HG03520 (cell line): ENCODE data around the gene ALOXE3.
"Not testable (repeated sequence)": the region's sequence is repeated elsewhere in the genome, so short reads cannot be mapped to it uniquely, and the experiment has no call there.

Experiments used
- ATAC-seq: cut with Tn5 transposase; IDR thresholded peaks from one replicate; pipeline ENCODE4 v1.9.1; 2021; ENCODE audit warnings: mild to moderate bottlenecking, moderate library complexity; ENCODE audit not compliant: unreplicated experiment

ALOXE3 gene

DNA sequence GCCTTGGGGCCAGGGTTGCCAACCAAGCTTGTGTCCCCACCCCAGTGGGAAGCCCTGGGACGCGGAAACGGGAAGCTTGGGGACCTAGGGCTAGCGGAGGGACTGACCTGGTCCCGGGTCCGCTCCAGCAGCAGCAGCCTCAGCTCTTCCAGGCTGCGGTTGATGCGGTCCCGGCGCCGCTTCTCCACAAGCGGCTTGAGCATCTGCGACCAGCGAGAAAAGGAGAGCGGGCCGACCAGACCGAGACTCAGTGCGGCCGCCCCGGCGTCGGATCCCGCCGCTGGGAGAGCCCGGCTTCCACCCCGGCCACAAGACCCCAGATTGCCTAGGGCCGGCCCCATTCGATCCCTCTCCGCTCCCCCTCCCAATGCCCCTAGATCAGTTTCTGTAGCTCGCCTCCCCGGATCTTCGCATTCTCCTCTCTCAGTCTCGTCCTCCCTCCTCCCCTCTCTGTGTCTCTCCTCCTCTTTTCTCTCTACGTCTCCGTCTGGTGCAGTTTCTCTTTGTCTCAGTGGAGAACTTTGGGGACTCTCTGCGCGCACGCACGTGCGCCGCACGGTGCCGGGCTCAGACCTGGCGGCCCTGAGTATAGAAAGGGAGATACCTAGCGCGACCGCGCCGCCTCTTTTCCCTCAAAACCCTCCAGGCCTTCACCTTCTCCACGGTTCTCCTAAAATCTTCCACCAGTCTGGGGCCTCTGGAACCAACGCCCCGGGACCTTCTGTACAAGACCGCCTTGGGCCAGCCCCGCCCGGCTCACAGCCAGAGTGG is 4.8 kb upstream of the ALOXE3 start:
- no peak for ATAC-seq

GRCh38 chr17:8122422-8122923 is 4.2 kb upstream of the ALOXE3 start:
- no peak for ATAC-seq

DNA sequence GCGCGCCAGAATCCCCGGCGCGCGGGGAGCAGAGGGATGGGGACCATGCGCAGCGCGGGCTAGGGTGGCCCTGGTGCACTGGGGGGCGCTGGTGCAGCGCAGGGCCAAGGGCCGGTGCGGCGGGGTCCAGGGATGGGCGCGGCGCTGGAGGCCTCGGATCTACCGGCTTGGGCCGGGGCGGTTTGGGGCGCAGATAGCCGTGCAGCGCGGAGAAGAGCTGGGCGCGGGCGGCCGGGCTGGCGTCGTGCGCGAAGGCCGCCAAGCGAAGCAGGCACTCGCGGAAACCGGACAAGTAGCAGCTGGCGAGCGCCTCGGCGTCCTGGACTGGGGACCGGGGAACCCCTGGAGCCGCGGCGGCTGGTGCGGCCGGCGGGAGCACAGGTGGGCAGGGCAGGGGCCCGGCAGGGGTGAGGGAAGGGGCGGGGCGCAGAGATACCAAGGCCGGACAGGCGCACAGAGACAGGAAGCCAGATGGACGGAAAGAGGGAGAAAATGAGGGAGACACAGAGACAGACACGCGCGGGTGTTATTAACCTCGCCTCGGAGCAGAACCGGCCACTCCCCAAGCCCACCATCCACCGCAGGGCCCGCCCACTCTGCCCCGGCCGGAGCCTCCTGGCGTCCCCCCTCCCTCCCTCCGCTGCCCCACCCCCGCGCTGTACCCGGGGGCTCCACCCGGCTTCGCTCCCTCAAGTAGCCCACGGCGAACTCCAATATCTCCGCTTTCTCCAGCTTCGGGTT is 3.5 kb upstream of the ALOXE3 start:
- no peak for ATAC-seq

DNA sequence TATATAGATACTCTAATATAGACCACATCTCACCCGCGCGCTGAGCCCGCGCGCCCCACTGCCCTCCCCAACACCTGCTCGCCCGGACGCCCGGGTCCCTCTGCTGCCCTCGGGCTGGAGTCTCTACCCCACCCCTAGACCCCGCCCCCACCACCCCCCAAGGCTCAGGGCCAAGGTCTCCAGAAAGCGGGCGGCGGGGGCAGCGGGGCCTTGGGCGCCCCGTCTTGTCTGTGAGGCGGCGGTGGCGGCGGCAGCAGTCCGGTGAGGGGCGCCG is 3.0 kb upstream of the ALOXE3 start:
- ATAC-seq, result no peak

GRCh38 chr17:8120520-8121406 is 2.4 kb upstream of the ALOXE3 start:
- ATAC-seq, result no peak

DNA sequence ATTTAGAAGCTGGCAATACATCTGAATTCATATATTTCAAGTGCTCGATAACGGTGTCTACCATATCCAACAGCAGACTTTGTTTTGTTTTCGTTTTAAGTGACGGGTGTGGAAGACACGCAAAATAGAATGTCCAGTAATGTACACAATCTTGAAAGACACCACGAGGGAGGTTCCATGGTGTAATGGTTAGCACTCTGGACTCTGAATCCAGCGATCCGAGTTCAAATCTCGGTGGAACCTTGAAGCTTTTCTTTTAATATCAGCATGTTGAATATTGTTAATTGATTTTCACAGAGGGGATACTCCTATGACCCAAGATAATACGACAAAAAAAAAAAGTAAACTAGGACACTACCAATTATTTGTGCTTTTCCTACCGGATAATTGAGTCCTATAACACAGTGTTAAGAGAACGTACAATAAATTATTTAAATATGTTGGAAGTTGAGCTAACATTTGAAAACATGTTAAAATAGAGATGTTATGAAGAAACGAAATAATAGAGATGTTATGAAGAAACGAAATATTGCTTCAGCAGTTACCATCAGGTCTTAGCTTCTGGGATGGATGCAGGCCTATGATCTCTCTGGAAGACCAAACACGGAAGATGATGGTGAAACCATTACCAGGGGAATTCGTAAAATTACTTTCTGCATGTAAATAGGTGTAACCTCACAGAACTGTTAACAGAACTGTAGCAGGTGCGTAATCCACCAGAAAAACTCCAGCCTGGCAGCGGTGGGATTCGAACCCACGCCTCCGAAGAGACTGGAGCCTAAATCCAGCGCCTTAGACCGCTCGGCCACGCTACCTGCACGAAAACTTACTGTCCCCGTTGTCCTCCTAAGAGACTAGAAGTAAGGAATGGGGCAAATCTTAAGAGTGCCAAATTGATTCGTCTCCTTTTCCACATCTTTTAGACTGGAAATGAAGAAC is 1.5 kb upstream of the ALOXE3 start:
- ATAC-seq, result no peak

GRCh38 chr17:8118769-8119580 is 661 bp upstream of the ALOXE3 start:
- ATAC-seq, result peak; percentile 34

DNA sequence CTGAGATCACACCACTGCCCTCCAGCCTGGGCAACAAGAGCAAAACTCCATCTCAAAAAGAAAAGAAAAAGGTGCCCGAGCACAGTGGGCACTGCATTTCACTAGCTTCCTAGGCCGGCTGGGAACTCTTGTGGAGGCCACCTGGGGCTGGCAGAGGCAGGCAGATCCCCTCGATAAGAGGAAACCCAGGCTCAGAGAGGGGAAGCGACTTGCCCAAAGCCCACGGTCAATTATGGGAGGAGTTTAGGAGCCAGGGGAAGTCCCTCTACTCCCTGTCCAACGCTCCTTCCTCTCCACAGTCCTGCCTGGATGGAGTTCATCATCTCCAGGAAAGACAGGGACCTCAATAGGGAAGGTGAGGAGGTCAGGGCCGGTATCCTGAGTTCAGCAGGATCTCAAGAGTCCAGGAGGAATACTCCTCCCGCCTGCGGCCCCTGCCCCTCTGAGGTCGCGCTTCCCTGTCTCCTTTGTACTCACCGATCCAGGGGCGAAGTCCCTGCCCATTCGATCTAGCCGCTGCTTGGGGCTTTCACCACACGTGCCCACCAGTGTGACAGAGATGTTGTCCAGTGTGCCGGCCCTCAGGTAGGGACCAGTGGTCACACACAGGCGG is 841 bp downstream of the ALOXE3 start:
- no peak for ATAC-seq

- no peak for ATAC-seq
These were observed 1.5 kb downstream of the ALOXE3 start for GRCh38 chr17:8116776-8117175.

- ATAC-seq, result no peak
These were observed 7.4 kb downstream of the ALOXE3 start for GRCh38 chr17:8110907-8111306.

DNA sequence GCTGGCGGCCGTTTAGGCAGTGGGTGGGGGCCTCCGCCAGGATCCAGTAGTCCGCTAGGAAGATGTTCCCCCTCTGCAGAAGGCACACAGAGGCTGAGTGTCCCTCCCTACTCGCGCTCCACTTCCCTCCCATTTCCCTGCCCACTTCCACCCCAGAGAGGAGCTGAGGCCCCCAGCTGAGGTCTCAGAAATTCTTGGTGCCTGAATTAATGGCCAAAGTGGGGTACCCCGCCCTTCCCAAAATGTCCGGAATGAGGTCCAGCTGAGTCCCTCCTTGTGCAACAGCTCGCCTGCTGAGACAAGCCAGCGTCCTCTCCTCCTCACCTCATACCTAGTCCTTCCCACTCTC is 7.9 kb downstream of the ALOXE3 start:
- ATAC-seq, result no peak

DNA sequence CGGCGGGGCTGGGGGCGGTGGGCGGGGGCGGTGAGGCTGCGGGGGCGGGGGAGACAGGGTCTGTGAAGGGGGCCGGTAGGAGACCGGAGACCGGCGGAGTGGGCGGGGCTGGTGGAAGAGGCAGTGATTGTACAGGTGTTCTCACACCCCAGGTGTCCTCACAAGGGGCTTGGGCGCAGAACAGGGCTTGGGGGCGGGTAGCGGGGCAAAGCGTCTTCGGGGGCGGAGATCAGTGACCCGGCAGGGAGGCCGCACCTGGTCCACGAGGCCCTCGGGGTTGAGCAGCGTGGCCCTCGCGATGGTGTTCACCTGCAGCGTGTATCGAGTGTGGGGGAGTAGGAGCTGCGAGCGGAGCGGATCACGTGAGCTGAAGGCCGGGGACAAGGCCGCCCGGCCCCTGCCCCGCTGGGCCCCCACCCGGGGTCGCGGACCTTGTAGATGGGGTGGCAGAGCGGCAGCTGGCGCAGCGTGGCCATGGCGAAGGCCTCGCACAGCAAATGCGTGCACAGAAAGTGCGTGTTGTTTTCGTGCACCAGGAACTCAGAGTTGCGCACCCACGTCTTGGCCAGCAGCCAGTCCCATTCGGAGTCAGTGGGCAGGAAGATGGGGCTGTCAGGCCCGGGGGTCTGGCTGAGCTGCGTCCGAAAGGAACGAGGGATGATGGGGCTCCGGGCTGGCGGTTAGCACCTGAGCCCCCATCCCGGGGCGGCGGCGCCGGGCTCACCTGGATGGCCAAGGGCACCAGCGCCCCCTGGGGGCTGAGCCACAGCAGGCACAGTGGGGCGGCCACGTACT is 8.5 kb downstream of the ALOXE3 start:
- no peak for ATAC-seq

- ATAC-seq, result no peak
These were observed 9.2 kb downstream of the ALOXE3 start for GRCh38 chr17:8108972-8109660.

DNA sequence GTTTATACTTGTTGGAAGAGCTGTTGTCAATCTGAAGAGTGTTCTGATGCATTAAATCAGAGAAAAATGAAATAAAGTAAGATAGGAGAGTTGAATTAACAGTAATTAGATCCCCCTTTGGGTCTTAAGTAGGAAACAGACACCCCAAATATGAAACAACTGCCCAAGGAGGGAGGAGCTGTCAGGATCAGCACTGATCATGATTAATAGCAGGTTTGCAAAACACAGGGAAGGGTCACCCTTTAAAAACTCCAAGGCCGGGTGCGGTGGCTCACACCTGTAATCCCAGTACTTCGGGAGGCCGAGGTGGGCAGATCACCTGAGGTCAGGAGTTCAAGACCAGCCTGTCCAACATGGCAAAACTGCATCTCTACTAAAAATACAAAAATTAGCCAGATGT is 11.3 kb downstream of the ALOXE3 start:
- not testable (repeated sequence) for ATAC-seq

DNA sequence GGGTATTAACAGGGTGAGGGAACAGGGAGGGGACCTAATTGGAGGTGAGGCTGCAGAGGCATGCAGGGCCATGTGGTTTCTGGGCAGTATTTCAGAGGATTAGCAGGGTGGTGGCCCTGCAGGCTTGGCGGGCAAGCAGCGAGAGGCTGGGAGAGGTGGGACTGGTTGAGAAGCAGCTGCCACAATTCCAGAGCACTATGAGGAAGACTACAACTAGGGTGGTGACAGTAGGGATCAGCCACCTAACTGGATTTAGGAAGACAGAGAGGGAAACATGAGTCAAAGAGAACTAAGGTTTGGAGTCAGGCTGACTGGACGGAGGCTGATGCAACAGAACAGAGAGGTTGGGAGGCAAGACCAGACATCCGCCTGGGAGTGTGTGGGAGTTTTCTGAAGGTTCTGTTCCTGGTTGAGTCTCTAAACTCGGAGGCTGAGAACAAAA is 12.3 kb downstream of the ALOXE3 start:
- ATAC-seq, result no peak

GRCh38 chr17:8104911-8105310 is 13.4 kb downstream of the ALOXE3 start:
- no peak for ATAC-seq

DNA sequence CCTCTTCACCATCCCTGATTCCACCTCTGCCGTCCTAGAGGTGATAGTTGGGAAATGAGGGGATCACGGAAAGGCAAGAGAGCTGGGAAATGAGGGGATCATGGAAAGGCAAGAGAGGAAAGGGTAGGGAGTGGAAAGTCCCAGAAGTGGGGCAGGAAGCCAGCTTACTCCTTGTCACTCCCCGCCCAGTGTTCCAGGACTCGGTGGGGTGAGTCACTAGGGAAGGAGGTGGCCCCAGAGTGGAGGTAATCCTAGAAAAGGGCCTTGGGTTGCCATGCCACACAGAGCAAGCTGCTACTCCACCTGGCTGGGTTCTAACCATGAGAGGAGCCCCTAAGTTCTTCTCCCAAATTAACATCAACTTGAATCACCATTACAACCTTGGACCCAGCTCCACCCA is 14.8 kb downstream of the ALOXE3 start:
- ATAC-seq, result no peak

GRCh38 chr17:8101721-8102120 is 16.6 kb downstream of the ALOXE3 start:
- no peak for ATAC-seq
